H1 (cell line): ENCODE measurements around the gene SEMG2. TPM values are rescaled to one million over a fixed set of nuclear protein-coding genes. Genes with fewer than 3 reads are reported as not detected.

Source experiments
- E2F6 ChIP-seq: IDR thresholded peaks from 2 replicates; pipeline ENCODE4 v1.6.1; 2012; ENCODE audit warnings: inconsistent platforms
- MAFK ChIP-seq: IDR thresholded peaks from 2 replicates; pipeline ENCODE4 v1.6.1; 2012; ENCODE audit warnings: low read depth, mild to moderate bottlenecking, improper control_type of control experiment, low read length
- polyA plus RNA-seq, 7 experiments: library from polyadenylated mRNA; depleted of rRNA in 3 of 7; stranded (reverse) in 5 of 7; unstranded in 2 of 7; fragments of >200 nt in 5 of 7; fragments of 200-250 nt in 2 of 7; gene quantifications; 1 replicate in 5 of 7; 2 replicates in 1 of 7; 4 replicates in 1 of 7; pipeline versions ENCODE4 v1.2.1 to v1.2.3, GENCODE V29; 2011 to 2013; ENCODE audit warnings: missing spikeins in 2 of 7, mixed read lengths in 2 of 7
- total RNA-seq: library from RNA; stranded (reverse); fragmentation: NEBNext Ultra II Directional; extraction: Animal tissue kit (Norgen Biotek cat#: 25700); gene quantifications from 2 replicates; pipeline ENCODE4 v1.2.1, GENCODE V29; 2021

Gene SEMG2
- total and polyA plus RNA-seq, 2 of the 8 experiments (the other 6 are each of a cell fraction or from before 2014, with no cell fraction given), result not detected

GRCh38 chr20:45257161-45257560 is 36.0 kb downstream of the SEMG2 start (continued):
- TF ChIP-seq E2F6 (no peak), MAFK (no peak)
